H9 (cell line): ENCODE results near the gene RNPS1. TPM values are rescaled to one million over a fixed set of nuclear protein-coding genes. Genes with fewer than 3 reads are reported as not detected.

Source experiments
- DNase-seq: peaks from one replicate; pipeline ENCODE4 v3.0.0-alpha.2; 2017
- H2AFZ ChIP-seq: one replicate; pipeline ENCODE4 v1.6.1; 2013; ENCODE audit warnings: mild to moderate bottlenecking, low read length, control low read depth, moderate library complexity
- H2AK5ac ChIP-seq: 2 replicates; pipeline ENCODE4 v1.6.1; 2013; ENCODE audit warnings: low read length, control low read depth, mixed read lengths; ENCODE audit not compliant: insufficient read length
- H2BK120ac ChIP-seq: one replicate; pipeline ENCODE4 v1.6.1; 2013; ENCODE audit warnings: low read depth, mild to moderate bottlenecking, low read length, control low read depth, inconsistent platforms; ENCODE audit not compliant: poor library complexity, severe bottlenecking
- H2BK12ac ChIP-seq: 2 replicates; pipeline ENCODE4 v1.6.1; 2013; ENCODE audit warnings: low read length, control low read depth, mixed read lengths, low read depth; ENCODE audit not compliant: insufficient read length
- H2BK15ac ChIP-seq: 2 replicates; pipeline ENCODE4 v1.6.1; 2013; ENCODE audit warnings: low read depth, low read length, control low read depth
- H2BK20ac ChIP-seq: one replicate; pipeline ENCODE4 v1.6.1; 2013; ENCODE audit warnings: low read depth, mild to moderate bottlenecking, low read length, control low read depth, inconsistent platforms; ENCODE audit not compliant: poor library complexity, severe bottlenecking
- H2BK5ac ChIP-seq: 2 replicates; pipeline ENCODE4 v1.6.1; 2013; ENCODE audit warnings: low read length, control low read depth, mixed read lengths; ENCODE audit not compliant: insufficient read length
- H3K14ac ChIP-seq: 2 replicates; pipeline ENCODE4 v1.6.1; 2013; ENCODE audit warnings: low read length, control low read depth; ENCODE audit not compliant: insufficient read depth
- H3K18ac ChIP-seq: 2 replicates; pipeline ENCODE4 v1.6.1; 2013; ENCODE audit warnings: low read depth, mild to moderate bottlenecking, mixed read lengths, low read length, control low read depth; ENCODE audit not compliant: insufficient read length
- H3K23ac ChIP-seq: 2 replicates; pipeline ENCODE4 v1.6.1; 2013; ENCODE audit warnings: low read length, control low read depth, mixed read lengths, low read depth; ENCODE audit not compliant: insufficient read length
- H3K23me2 ChIP-seq: 2 replicates; pipeline ENCODE4 v1.6.1; 2013; ENCODE audit warnings: low read depth, mild to moderate bottlenecking, mixed read lengths, low read length, control low read depth; ENCODE audit not compliant: insufficient read length, poor library complexity, severe bottlenecking
- H3K27ac ChIP-seq: 2 replicates; pipeline ENCODE4 v1.5.1; 2013; ENCODE audit warnings: low read length, control low read depth, mixed read lengths, low read depth; ENCODE audit not compliant: insufficient read length
- H3K27me3 ChIP-seq: 2 replicates; pipeline ENCODE4 v1.6.1; 2013; ENCODE audit warnings: low read length, control low read depth, inconsistent platforms; ENCODE audit not compliant: insufficient read depth
- H3K4ac ChIP-seq: 2 replicates; pipeline ENCODE4 v1.6.1; 2013; ENCODE audit warnings: low read depth, mild to moderate bottlenecking, control low read depth, inconsistent platforms, low read length, moderate library complexity
- H3K4me1 ChIP-seq: 2 replicates; pipeline ENCODE4 v1.6.1; 2013; ENCODE audit warnings: low read length, control low read depth, inconsistent platforms; ENCODE audit not compliant: insufficient read depth
- H3K4me2 ChIP-seq: 2 replicates; pipeline ENCODE4 v1.6.1; 2013; ENCODE audit warnings: low read length, control low read depth, mixed read lengths; ENCODE audit not compliant: insufficient read length, insufficient read depth
- H3K56ac ChIP-seq: 2 replicates; pipeline ENCODE4 v1.6.1; 2013; ENCODE audit warnings: low read depth, mild to moderate bottlenecking, mixed read lengths, low read length, control low read depth; ENCODE audit not compliant: insufficient read length
- H3K79me1 ChIP-seq: 2 replicates; pipeline ENCODE4 v1.6.1; 2013; ENCODE audit warnings: low read depth, mild to moderate bottlenecking, moderate library complexity, low read length, control low read depth, inconsistent platforms; ENCODE audit not compliant: insufficient read depth, poor library complexity, severe bottlenecking
- H3K79me2 ChIP-seq: 2 replicates; pipeline ENCODE4 v1.6.1; 2013; ENCODE audit warnings: low read length, control low read depth, inconsistent platforms; ENCODE audit not compliant: insufficient read depth
- H3K9ac ChIP-seq: 2 replicates; pipeline ENCODE4 v1.6.1; 2013; ENCODE audit warnings: low read length, control low read depth, mixed read lengths; ENCODE audit not compliant: insufficient read length; ENCODE audit errors: extremely low read depth
- H3K9me3 ChIP-seq: one replicate; pipeline ENCODE4 v1.6.1; 2013; ENCODE audit warnings: low read depth, low read length, inconsistent platforms; ENCODE audit not compliant: control insufficient read depth
- H3T11ph ChIP-seq: one replicate; pipeline ENCODE4 v1.6.1; 2013; ENCODE audit warnings: mild to moderate bottlenecking, low read length, control low read depth, inconsistent platforms
- H4K20me1 ChIP-seq: one replicate; pipeline ENCODE4 v1.6.1; 2013; ENCODE audit not compliant: control insufficient read depth, insufficient read length, insufficient read depth
- H4K5ac ChIP-seq: 2 replicates; pipeline ENCODE4 v1.6.1; 2013; ENCODE audit warnings: low read depth, mild to moderate bottlenecking, mixed read lengths, low read length, control low read depth; ENCODE audit not compliant: insufficient read length
- H4K8ac ChIP-seq: replicated peaks from 2 replicates; pipeline ENCODE4 v1.6.1; 2013; ENCODE audit warnings: low read length, control low read depth, mixed read lengths, low read depth; ENCODE audit not compliant: insufficient read length
- H4K91ac ChIP-seq: 2 replicates; pipeline ENCODE4 v1.6.1; 2013; ENCODE audit warnings: low read depth, mild to moderate bottlenecking, moderate library complexity, mixed read lengths, low read length, control low read depth; ENCODE audit not compliant: insufficient read length
- H3K27ac Mint-ChIP-seq, 3 experiments: 2 replicates in 2 of 3; 3 replicates in 1 of 3; pipeline ENCODE4 v1.8.0; 2020 to 2021; ENCODE audit warnings: mixed read lengths in 3 of 3, mild to moderate bottlenecking in 1 of 3, moderate library complexity in 1 of 3
- H3K27me3 Mint-ChIP-seq: 2 replicates; pipeline ENCODE4 v1.8.0; 2021; ENCODE audit warnings: low read depth, mild to moderate bottlenecking, moderate library complexity, mixed read lengths
- H3K36me3 Mint-ChIP-seq, 3 experiments: 2 replicates in 2 of 3; 3 replicates in 1 of 3; pipeline ENCODE4 v1.8.0; 2020 to 2021; ENCODE audit warnings: low read depth in 3 of 3, mixed read lengths in 3 of 3; ENCODE audit not compliant: insufficient read depth in 1 of 3
- H3K4me1 Mint-ChIP-seq, 2 experiments: 2 replicates each; pipeline ENCODE4 v1.8.0; 2020; ENCODE audit warnings: mixed read lengths in 2 of 2
- H3K4me3 Mint-ChIP-seq, 2 experiments: 2 replicates in 1 of 2; 3 replicates in 1 of 2; pipeline ENCODE4 v1.8.0; 2020 to 2021; ENCODE audit warnings: mild to moderate bottlenecking in 2 of 2, mixed read lengths in 2 of 2, moderate library complexity in 1 of 2
- H3K9me3 Mint-ChIP-seq, 2 experiments: 2 replicates in 1 of 2; 3 replicates in 1 of 2; pipeline ENCODE4 v1.8.0; 2020; ENCODE audit warnings: mild to moderate bottlenecking in 2 of 2, mixed read lengths in 2 of 2, moderate library complexity in 1 of 2
- WGBS: extraction: QIAGEN DNeasy Blood & Tissue Kit; methylation state at CpG from one replicate; pipeline ENCODE4 v1.1.7; 2013; ENCODE audit warnings: missing lambda C conversion rate, low lambda C conversion rate, mixed read lengths; ENCODE audit not compliant: insufficient read length; ENCODE audit errors: extremely low coverage; 5-methylcytosine and 5-hydroxymethylcytosine counted together
- total RNA-seq: library from RNA; stranded (reverse); gene quantifications from 2 replicates; pipeline ENCODE4 v1.2.1, GENCODE V29; 2021
- TF ChIP-seq, protein P1 (sequence below): fragments of 200-600 bp; sonication (generic); conservative IDR thresholded peaks from 3 replicates; pipeline ENCODE4 v1.8.0; 2021; ENCODE audit warnings: antibody characterized with exemption, mild to moderate bottlenecking

Gene RNPS1
- total RNA-seq, 1 experiment from 2014 or later: 384 TPM

DNA sequence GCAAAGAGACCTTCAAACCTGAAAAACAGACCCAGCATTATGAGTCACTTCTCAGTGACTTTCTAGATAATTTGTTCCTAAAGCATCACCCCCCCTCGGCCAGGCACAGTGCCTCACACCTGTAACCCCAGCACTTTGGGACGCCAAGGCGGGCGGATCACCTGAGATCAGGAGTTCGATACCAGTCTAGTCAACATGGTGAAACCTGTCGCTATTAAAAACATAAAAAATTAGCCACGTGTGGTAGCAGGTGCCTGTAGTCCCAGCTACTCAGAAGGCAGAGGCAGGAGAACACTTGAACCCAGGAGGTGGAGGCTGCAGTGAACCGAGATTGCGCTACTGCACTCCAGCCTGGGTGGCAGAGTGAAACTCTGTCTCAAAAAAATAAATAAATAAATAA is 24.3 kb upstream of the RNPS1 start:
- Histone ChIP-seq H3K56ac (no peak overlapping the region), H3K9me3 (no peaks in the 10 kb centered on the region), H4K20me1 (no peaks in the 10 kb centered on the region), H4K91ac (no peak overlapping the region), H3K18ac (no peak overlapping the region), H2BK15ac (no peak overlapping the region), H3K4ac (no peak overlapping the region), H3K27me3 (no peaks in the 10 kb centered on the region), H3K4me2 (no peak overlapping the region), H3K27ac (no peak overlapping the region), H2BK5ac (no peak overlapping the region), H3K9ac (no peak overlapping the region), H2BK12ac (no peak overlapping the region), H3K79me1 (no peaks in the 10 kb centered on the region), H3K4me1 (0 out of 2 replicates have a peak, but pooled peaks cover 3% of the 10 kb centered on the region), H3T11ph (no peak overlapping the region), H3K23me2 (no peaks in the 10 kb centered on the region), H2BK20ac (no peak overlapping the region), H3K14ac (no peak overlapping the region), H2BK120ac (no peak overlapping the region), H3K79me2 (no peaks in the 10 kb centered on the region), H2AFZ (no peak overlapping the region), H3K23ac (no peak overlapping the region), H4K5ac (no peak overlapping the region), H4K8ac (no peak overlapping the region), H2AK5ac (no peak overlapping the region)
- no CpG with 5 or more reads among the region's 9 CpGs for WGBS
- Mint-ChIP-seq H3K27ac (no peak overlapping the region), H3K27me3 (no peaks in the 10 kb centered on the region; the same call in 1 of the 2 replicates), H3K4me1 (no peaks in the 10 kb centered on the region), H3K4me3 (no peak overlapping the region), H3K36me3 (no peaks in the 10 kb centered on the region), H3K9me3 (no peaks in the 10 kb centered on the region)
- no peak for DNase-seq
- TF ChIP-seq, protein P1, sequence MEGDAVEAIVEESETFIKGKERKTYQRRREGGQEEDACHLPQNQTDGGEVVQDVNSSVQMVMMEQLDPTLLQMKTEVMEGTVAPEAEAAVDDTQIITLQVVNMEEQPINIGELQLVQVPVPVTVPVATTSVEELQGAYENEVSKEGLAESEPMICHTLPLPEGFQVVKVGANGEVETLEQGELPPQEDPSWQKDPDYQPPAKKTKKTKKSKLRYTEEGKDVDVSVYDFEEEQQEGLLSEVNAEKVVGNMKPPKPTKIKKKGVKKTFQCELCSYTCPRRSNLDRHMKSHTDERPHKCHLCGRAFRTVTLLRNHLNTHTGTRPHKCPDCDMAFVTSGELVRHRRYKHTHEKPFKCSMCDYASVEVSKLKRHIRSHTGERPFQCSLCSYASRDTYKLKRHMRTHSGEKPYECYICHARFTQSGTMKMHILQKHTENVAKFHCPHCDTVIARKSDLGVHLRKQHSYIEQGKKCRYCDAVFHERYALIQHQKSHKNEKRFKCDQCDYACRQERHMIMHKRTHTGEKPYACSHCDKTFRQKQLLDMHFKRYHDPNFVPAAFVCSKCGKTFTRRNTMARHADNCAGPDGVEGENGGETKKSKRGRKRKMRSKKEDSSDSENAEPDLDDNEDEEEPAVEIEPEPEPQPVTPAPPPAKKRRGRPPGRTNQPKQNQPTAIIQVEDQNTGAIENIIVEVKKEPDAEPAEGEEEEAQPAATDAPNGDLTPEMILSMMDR: no peak
